ENCODE data around the gene EDIL3. TPM values are rescaled to one million over a fixed set of nuclear protein-coding genes. Genes with fewer than 3 reads are reported as not detected.

The EDIL3 gene
- total and polyA plus RNA-seq, 9 of the 15 experiments (the other 6 are each of a cell fraction or from before 2014, with no cell fraction given): 0.09 TPM; not detected in 8

DNA sequence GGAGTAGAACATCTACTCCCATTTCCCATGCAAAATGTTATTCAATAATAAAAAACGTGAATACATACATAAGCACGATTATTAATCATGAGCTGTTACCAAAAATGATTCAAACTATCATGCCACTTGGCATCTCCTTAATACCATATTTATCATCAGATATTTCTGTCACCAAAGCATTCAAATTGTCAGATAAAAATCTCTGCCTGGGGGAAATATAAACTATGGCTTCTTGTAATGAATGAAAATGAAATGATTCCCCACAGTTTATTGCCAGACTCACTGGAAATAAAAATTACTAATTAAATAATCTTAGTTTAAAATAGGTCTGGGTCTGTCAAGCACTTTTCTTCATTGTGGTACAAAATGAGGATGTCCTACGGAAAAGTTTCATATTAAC lies 265.4 kb downstream of the EDIL3 start:
- 2% methylated on average over 3 of the region's 3 CpGs for WGBS (ENCODE audit: insufficient coverage, low coverage, missing lambda C conversion rate)
- Histone ChIP-seq H3K4me2 (ENCODE audit: insufficient read depth, low read length) (no peak overlapping the region), H2AFZ (ENCODE audit: low read depth, low read length) (no peak overlapping the region), H3K36me3 (ENCODE audit: control insufficient read depth, insufficient read depth, low read length) (no peaks in the 10 kb centered on the region), H3K79me2 (ENCODE audit: control insufficient read depth, insufficient read depth, low read length) (no peaks in the 10 kb centered on the region), H3K27ac (ENCODE audit: extremely low read depth, low read depth, low read length) (no peak overlapping the region), H3K4me3 (no peak overlapping the region), H4K20me1 (replicated peaks; ENCODE audit: control insufficient read depth, insufficient read depth, low read length) (no peaks in the 10 kb centered on the region), H3K9me1 (ENCODE audit: control insufficient read depth, insufficient read depth, low read length) (no peaks in the 10 kb centered on the region), H3K27me3 (ENCODE audit: control insufficient read depth in 2 of 2, insufficient read depth in 2 of 2, low read length in 2 of 2) (no peaks in the 10 kb centered on the region), H3K9ac (ENCODE audit: insufficient read depth in 1 of 2, low read depth in 2 of 2, low read length in 2 of 2) (no peak overlapping the region), H3K4me1 (replicated peaks in 1 of 2; ENCODE audit: control insufficient read depth in 2 of 2, insufficient read depth in 2 of 2, low read length in 2 of 2) (no peaks in the 10 kb centered on the region), H3K9me3 (replicated peaks; ENCODE audit: control insufficient read depth, insufficient read depth, low read depth, low read length) (no peaks in the 10 kb centered on the region)
- POLR2A ChIA-PET: no interaction called here
- no peak for DNase-seq (ENCODE audit: extremely low read depth in 1 of 4, low spot score in 3 of 4)
- no peak for ATAC-seq
- BruUV-seq (replicated peaks): no TSS peak
- no peak for FAIRE-seq
- intact Hi-C loops (cut with micrococcal nuclease) (no loop called here), in situ Hi-C loops (cut with MboI) (no loop called here)
- CTCF ChIA-PET (ENCODE audit: low intra/inter-chr PET ratio): no interaction called here
- TF ChIP-seq NR2C1 (IDR thresholded peaks at IDR 0.05) (no peak), NR2C1 (tag; IDR thresholded peaks at IDR 0.05) (no peak), KLF16 (IDR thresholded peaks at IDR 0.05) (no peak), LCOR (CRISPR knock-in tag; IDR thresholded peaks at IDR 0.05) (no peak)
- TF ChIP-seq, protein P1, sequence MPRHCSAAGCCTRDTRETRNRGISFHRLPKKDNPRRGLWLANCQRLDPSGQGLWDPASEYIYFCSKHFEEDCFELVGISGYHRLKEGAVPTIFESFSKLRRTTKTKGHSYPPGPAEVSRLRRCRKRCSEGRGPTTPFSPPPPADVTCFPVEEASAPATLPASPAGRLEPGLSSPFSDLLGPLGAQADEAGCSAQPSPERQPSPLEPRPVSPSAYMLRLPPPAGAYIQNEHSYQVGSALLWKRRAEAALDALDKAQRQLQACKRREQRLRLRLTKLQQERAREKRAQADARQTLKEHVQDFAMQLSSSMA (CRISPR knock-in tag; IDR thresholded peaks at IDR 0.05): no peak
- TF ChIP-seq, protein P2, sequence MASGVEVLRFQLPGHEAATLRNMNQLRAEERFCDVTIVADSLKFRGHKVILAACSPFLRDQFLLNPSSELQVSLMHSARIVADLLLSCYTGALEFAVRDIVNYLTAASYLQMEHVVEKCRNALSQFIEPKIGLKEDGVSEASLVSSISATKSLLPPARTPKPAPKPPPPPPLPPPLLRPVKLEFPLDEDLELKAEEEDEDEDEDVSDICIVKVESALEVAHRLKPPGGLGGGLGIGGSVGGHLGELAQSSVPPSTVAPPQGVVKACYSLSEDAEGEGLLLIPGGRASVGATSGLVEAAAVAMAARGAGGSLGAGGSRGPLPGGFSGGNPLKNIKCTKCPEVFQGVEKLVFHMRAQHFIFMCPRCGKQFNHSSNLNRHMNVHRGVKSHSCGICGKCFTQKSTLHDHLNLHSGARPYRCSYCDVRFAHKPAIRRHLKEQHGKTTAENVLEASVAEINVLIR (CRISPR knock-in tag; IDR thresholded peaks at IDR 0.05): no peak
- TF ChIP-seq, protein P3, sequence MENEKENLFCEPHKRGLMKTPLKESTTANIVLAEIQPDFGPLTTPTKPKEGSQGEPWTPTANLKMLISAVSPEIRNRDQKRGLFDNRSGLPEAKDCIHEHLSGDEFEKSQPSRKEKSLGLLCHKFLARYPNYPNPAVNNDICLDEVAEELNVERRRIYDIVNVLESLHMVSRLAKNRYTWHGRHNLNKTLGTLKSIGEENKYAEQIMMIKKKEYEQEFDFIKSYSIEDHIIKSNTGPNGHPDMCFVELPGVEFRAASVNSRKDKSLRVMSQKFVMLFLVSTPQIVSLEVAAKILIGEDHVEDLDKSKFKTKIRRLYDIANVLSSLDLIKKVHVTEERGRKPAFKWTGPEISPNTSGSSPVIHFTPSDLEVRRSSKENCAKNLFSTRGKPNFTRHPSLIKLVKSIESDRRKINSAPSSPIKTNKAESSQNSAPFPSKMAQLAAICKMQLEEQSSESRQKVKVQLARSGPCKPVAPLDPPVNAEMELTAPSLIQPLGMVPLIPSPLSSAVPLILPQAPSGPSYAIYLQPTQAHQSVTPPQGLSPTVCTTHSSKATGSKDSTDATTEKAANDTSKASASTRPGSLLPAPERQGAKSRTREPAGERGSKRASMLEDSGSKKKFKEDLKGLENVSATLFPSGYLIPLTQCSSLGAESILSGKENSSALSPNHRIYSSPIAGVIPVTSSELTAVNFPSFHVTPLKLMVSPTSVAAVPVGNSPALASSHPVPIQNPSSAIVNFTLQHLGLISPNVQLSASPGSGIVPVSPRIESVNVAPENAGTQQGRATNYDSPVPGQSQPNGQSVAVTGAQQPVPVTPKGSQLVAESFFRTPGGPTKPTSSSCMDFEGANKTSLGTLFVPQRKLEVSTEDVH (IDR thresholded peaks at IDR 0.05; ENCODE audit: low read depth, partially characterized antibody): no peak
- TF ChIP-seq, protein P4, sequence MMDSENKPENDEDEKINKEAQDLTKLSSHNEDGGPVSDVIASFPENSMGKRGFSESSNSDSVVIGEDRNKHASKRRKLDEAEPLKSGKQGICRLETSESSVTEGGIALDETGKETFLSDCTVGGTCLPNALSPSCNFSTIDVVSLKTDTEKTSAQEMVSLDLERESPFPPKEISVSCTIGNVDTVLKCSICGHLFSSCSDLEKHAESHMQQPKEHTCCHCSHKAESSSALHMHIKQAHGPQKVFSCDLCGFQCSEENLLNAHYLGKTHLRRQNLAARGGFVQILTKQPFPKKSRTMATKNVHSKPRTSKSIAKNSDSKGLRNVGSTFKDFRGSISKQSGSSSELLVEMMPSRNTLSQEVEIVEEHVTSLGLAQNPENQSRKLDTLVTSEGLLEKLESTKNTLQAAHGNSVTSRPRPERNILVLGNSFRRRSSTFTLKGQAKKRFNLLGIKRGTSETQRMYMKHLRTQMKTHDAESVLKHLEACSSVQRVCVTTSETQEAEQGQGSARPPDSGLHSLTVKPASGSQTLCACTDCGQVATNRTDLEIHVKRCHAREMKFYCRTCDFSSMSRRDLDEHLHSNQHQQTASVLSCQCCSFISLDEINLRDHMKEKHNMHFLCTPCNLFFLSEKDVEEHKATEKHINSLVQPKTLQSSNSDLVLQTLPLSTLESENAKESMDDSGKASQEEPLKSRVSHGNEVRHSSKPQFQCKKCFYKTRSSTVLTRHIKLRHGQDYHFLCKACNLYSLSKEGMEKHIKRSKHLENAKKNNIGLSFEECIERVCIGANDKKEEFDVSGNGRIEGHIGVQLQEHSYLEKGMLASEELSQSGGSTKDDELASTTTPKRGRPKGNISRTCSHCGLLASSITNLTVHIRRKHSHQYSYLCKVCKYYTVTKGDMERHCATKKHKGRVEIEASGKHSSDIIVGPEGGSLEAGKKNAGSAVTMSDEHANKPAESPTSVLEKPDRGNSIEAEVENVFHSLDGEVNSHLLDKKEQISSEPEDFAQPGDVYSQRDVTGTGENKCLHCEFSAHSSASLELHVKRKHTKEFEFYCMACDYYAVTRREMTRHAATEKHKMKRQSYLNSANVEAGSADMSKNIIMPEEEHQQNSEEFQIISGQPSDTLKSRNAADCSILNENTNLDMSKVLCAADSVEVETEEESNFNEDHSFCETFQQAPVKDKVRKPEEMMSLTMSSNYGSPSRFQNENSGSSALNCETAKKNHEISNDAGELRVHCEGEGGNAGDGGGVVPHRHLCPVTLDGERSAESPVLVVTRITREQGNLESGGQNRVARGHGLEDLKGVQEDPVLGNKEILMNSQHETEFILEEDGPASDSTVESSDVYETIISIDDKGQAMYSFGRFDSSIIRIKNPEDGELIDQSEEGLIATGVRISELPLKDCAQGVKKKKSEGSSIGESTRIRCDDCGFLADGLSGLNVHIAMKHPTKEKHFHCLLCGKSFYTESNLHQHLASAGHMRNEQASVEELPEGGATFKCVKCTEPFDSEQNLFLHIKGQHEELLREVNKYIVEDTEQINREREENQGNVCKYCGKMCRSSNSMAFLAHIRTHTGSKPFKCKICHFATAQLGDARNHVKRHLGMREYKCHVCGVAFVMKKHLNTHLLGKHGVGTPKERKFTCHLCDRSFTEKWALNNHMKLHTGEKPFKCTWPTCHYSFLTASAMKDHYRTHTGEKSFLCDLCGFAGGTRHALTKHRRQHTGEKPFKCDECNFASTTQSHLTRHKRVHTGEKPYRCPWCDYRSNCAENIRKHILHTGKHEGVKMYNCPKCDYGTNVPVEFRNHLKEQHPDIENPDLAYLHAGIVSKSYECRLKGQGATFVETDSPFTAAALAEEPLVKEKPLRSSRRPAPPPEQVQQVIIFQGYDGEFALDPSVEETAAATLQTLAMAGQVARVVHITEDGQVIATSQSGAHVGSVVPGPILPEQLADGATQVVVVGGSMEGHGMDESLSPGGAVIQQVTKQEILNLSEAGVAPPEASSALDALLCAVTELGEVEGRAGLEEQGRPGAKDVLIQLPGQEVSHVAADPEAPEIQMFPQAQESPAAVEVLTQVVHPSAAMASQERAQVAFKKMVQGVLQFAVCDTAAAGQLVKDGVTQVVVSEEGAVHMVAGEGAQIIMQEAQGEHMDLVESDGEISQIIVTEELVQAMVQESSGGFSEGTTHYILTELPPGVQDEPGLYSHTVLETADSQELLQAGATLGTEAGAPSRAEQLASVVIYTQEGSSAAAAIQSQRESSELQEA (IDR thresholded peaks at IDR 0.05; ENCODE audit: low read depth): no peak
- TF ChIP-seq, protein P5, sequence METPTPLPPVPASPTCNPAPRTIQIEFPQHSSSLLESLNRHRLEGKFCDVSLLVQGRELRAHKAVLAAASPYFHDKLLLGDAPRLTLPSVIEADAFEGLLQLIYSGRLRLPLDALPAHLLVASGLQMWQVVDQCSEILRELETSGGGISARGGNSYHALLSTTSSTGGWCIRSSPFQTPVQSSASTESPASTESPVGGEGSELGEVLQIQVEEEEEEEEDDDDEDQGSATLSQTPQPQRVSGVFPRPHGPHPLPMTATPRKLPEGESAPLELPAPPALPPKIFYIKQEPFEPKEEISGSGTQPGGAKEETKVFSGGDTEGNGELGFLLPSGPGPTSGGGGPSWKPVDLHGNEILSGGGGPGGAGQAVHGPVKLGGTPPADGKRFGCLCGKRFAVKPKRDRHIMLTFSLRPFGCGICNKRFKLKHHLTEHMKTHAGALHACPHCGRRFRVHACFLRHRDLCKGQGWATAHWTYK (CRISPR knock-in tag; IDR thresholded peaks at IDR 0.05): no peak

Measured in K562 (cell line).